ENCODE results near the gene TATDN3. TPM values are rescaled to one million over a fixed set of nuclear protein-coding genes. Genes with fewer than 3 reads are reported as not detected.

TATDN3 gene
- total RNA-seq, 3 donors from 2014 or later (not counting 1 experiment from before 2014, with no cell fraction given) = 11.6 to 14.6 (median 13.4) TPM

DNA sequence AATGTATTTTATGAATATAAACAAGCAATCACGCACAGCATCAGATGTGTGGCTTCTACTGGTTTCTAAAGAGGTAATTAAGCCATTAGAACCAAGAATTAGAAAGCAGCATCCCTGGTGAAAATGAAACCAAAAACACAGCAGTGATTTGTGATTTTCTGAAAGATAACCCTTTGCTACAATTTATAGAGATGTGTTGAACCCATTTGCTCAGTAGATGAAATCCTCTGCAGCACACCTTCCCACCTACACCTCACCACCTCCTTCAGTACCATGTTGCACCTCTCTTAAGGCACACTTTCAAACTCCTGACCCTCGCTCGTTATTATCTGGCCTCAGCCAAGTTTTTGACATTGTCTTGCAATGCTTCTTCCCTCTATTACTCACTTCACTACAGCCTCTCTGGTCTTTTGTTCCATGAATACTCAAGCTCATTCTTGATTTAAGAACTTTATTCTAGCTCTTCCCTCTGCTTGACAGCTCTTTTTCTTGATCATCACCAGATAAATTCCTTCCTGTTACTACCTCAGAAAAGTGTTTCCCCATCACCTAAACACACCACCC lies 38.7 kb upstream of the TATDN3 start:
- peak overlapping the region in 1 of 2 donors; percentile 61 for H3K27ac Mint-ChIP-seq
- Histone ChIP-seq H3K4me3 (ENCODE audit: low read length) (no peak overlapping the region), H3K4me1 (ENCODE audit: control insufficient read depth, insufficient read depth, low read length) (peaks cover 19% of the 10 kb centered on the region), H3K27me3 (ENCODE audit: control insufficient read depth, insufficient read depth, low read length) (no peaks in the 10 kb centered on the region), H3K27ac (ENCODE audit: low read length) (no peak overlapping the region), H3K36me3 (ENCODE audit: control insufficient read depth, insufficient read depth, low read length) (no peaks in the 10 kb centered on the region), H3K9me3 (ENCODE audit: control insufficient read depth, insufficient read depth, low read length) (no peaks in the 10 kb centered on the region)
- no peaks in the 10 kb centered on the region for H3K9me3 Mint-ChIP-seq
- no peaks in the 10 kb centered on the region for H3K27me3 Mint-ChIP-seq (ENCODE audit: low read depth in 2 of 2)
- DNase-seq (peak in 1 of 2 donors; percentile 27), ATAC-seq (no peak)
- 55% methylated on average over 3 of the region's 3 CpGs for WGBS (ENCODE audit: insufficient coverage)
- H3K36me3 Mint-ChIP-seq = no peaks in the 10 kb centered on the region
- H3K4me1 Mint-ChIP-seq = peaks cover 18 to 32% of the 10 kb centered on the region in 2 donors
- intact Hi-C loops (cut with micrococcal nuclease) = loop anchor here (10.0 kb wide), 1 partner anchor 242 kb away; no protein-coding TSS in a partner anchor
- no peak overlapping the region for H3K4me3 Mint-ChIP-seq
- no peak for TF ChIP-seq CTCF (IDR thresholded peaks at IDR 0.05)

GRCh38 chr1:212753749-212754148 lies 37.9 kb upstream of the TATDN3 start:
- Histone ChIP-seq H3K27ac (ENCODE audit: low read length) (no peak overlapping the region), H3K4me3 (ENCODE audit: low read length) (no peak overlapping the region), H3K9me3 (ENCODE audit: control insufficient read depth, insufficient read depth, low read length) (no peaks in the 10 kb centered on the region), H3K36me3 (ENCODE audit: control insufficient read depth, insufficient read depth, low read length) (no peaks in the 10 kb centered on the region), H3K4me1 (ENCODE audit: control insufficient read depth, insufficient read depth, low read length) (peaks cover 19% of the 10 kb centered on the region), H3K27me3 (ENCODE audit: control insufficient read depth, insufficient read depth, low read length) (no peaks in the 10 kb centered on the region)
- H3K4me3 Mint-ChIP-seq = no peak overlapping the region
- H3K27me3 Mint-ChIP-seq (ENCODE audit: low read depth in 2 of 2) = no peaks in the 10 kb centered on the region
- H3K4me1 Mint-ChIP-seq = peaks cover 18 to 34% of the 10 kb centered on the region in 2 donors
- intact Hi-C loops (cut with micrococcal nuclease) = loop anchor here (10.0 kb wide), 1 partner anchor 241 kb away; no protein-coding TSS in a partner anchor
- H3K27ac Mint-ChIP-seq = peak overlapping the region in 1 of 2 donors; percentile 61
- no peaks in the 10 kb centered on the region for H3K9me3 Mint-ChIP-seq
- ATAC-seq = no peak
- TF ChIP-seq CTCF (IDR thresholded peaks at IDR 0.05) = no peak
- no peaks in the 10 kb centered on the region for H3K36me3 Mint-ChIP-seq
- DNase-seq = no peak

DNA sequence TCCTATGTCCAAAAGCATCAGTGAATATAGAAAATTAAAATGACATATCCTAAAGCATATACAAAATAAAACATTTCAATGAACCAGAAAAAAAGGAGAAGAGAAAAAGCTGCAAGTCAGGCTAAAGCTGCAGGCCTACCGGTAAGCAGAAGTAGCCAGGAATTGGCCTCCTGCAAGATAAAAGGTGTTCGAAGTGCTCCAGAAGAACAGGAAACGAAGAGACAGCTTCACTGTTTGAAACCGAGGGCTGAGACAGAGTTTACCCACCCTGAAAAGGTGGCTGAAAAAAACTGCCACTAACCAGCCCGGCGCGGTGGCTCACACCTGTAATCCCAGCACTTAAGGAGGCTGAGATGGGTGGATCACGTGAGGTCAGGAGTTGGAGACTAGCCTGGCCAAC lies 37.5 kb upstream of the TATDN3 start:
- Histone ChIP-seq H3K4me1 (ENCODE audit: control insufficient read depth, insufficient read depth, low read length) (peaks cover 19% of the 10 kb centered on the region), H3K9me3 (ENCODE audit: control insufficient read depth, insufficient read depth, low read length) (no peaks in the 10 kb centered on the region), H3K27ac (ENCODE audit: low read length) (no peak overlapping the region), H3K27me3 (ENCODE audit: control insufficient read depth, insufficient read depth, low read length) (no peaks in the 10 kb centered on the region), H3K36me3 (ENCODE audit: control insufficient read depth, insufficient read depth, low read length) (no peaks in the 10 kb centered on the region), H3K4me3 (ENCODE audit: low read length) (no peak overlapping the region)
- Mint-ChIP-seq H3K27ac (peak overlapping the region in 1 of 2 donors; percentile 61), H3K36me3 (no peaks in the 10 kb centered on the region), H3K9me3 (no peaks in the 10 kb centered on the region), H3K4me3 (no peak overlapping the region), H3K27me3 (ENCODE audit: low read depth in 2 of 2) (no peaks in the 10 kb centered on the region), H3K4me1 (peaks cover 18 to 38% of the 10 kb centered on the region in 2 donors)
- intact Hi-C loops (cut with micrococcal nuclease) = loop anchor here (10.0 kb wide), 1 partner anchor 241 kb away; no protein-coding TSS in a partner anchor
- peak in 1 of 2 donors; percentile 48 for DNase-seq
- no peak for ATAC-seq
- 18% methylated on average over 8 of the region's 8 CpGs for WGBS (ENCODE audit: insufficient coverage)
- TF ChIP-seq CTCF (IDR thresholded peaks at IDR 0.05) = no peak

DNA sequence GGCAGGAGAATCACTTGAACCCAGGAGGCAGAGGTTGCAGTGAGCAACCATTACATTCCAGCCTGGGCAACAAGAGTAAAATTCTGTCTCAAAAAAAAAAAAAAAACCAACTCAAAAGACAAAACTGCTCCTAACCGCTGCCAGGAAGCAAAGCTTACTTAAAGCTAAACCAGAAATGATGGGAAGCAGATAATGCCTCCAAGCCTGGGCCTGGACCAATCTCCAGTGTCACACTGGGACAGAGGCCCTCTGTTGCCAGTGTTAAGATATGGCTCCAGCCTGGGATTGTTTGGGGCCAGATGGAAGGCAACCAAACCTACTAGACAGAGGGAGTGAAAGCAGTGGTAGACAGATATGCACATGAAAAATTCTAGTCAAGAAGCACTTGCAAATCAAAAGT lies 37.0 kb upstream of the TATDN3 start:
- H3K4me3 Mint-ChIP-seq = no peak overlapping the region
- peaks cover 18 to 43% of the 10 kb centered on the region in 2 donors for H3K4me1 Mint-ChIP-seq
- Histone ChIP-seq H3K4me1 (ENCODE audit: control insufficient read depth, insufficient read depth, low read length) (peaks cover 19% of the 10 kb centered on the region), H3K27ac (ENCODE audit: low read length) (no peak overlapping the region), H3K27me3 (ENCODE audit: control insufficient read depth, insufficient read depth, low read length) (no peaks in the 10 kb centered on the region), H3K36me3 (ENCODE audit: control insufficient read depth, insufficient read depth, low read length) (no peaks in the 10 kb centered on the region), H3K9me3 (ENCODE audit: control insufficient read depth, insufficient read depth, low read length) (no peaks in the 10 kb centered on the region), H3K4me3 (ENCODE audit: low read length) (no peak overlapping the region)
- H3K27me3 Mint-ChIP-seq (ENCODE audit: low read depth in 2 of 2) = no peaks in the 10 kb centered on the region
- DNase-seq (peak in 1 of 2 donors; percentile 34), ATAC-seq (no peak)
- intact Hi-C loops (cut with micrococcal nuclease) = loop anchor here (10.0 kb wide), 1 partner anchor 240 kb away; no protein-coding TSS in a partner anchor
- H3K9me3 Mint-ChIP-seq = no peaks in the 10 kb centered on the region
- 50% methylated on average over 1 of the region's 1 CpG for WGBS (ENCODE audit: insufficient coverage)
- TF ChIP-seq CTCF (IDR thresholded peaks at IDR 0.05) = no peak
- H3K27ac Mint-ChIP-seq = no peak overlapping the region
- no peaks in the 10 kb centered on the region for H3K36me3 Mint-ChIP-seq

All from natural killer cell (primary cell).